GM18526 (cell line): ENCODE measurements around the gene CTBP2.

ENCODE experiments used
- POLR2A ChIP-seq: IDR thresholded peaks from 3 replicates; pipeline ENCODE4 v1.6.1; 2011; ENCODE audit not compliant: insufficient read length; ENCODE audit errors: extremely low read depth

Gene CTBP2

DNA sequence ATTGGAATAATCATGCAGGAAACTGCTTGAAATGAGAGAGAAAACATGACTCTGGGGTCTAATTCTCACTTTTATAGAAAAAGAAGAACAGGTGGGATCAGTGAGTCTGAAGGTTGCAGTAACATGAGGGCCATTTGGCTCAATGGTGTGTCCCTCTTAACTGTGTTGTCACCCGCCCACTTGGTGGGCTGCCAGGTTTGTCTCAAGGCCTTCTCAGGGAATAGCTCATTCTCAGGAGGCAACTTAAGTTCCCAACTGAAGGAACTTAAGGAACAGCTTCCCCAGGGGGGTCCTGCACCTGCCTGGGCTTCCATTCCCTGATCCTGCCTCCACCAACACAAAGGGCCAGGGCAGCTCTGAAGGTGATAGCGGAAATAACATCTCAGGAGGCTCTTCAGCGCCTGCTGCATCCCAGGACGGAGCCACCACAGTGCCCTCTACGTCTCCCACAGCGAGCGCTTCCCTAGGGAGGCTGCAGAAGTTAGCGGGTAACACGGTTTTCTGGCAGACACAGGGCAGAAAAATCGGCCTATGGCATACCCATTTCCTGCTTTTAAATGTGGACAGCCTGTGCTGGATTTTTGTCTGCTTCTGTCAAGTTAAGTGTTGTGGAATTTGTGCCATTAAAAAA lies 129.7 kb downstream of the CTBP2 start:
- TF ChIP-seq POLR2A = no peak

DNA sequence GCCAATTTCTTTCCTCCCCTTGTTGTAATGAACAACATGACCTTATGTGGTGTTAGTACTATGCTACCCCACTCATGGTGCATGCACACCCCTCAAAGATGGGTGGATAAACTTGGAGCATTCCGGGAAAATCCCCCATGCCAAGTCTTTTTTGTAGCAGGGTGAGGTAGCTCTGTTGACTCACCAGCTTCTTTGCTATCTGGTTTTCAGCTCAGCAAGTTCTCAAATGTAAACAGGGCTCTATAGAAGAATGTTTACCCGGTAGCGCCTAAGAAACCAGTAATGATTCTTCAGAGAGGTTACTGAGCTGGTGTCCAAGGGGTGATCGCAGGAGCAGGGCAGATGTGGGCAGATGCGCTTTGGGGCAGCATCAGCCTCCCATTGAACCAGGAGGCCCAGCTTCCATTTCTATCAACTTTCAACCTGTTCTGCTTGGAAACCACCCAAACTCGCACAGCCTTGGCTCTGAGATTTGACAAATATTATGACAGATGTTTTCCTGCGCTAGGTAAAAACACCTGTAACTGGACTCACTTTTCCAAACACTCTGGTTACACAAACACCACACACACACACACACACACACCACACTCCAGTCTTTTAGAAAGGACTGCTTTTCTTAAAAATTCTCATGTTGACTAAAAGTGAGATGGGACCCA lies 130.7 kb downstream of the CTBP2 start:
- no peak for TF ChIP-seq POLR2A

DNA sequence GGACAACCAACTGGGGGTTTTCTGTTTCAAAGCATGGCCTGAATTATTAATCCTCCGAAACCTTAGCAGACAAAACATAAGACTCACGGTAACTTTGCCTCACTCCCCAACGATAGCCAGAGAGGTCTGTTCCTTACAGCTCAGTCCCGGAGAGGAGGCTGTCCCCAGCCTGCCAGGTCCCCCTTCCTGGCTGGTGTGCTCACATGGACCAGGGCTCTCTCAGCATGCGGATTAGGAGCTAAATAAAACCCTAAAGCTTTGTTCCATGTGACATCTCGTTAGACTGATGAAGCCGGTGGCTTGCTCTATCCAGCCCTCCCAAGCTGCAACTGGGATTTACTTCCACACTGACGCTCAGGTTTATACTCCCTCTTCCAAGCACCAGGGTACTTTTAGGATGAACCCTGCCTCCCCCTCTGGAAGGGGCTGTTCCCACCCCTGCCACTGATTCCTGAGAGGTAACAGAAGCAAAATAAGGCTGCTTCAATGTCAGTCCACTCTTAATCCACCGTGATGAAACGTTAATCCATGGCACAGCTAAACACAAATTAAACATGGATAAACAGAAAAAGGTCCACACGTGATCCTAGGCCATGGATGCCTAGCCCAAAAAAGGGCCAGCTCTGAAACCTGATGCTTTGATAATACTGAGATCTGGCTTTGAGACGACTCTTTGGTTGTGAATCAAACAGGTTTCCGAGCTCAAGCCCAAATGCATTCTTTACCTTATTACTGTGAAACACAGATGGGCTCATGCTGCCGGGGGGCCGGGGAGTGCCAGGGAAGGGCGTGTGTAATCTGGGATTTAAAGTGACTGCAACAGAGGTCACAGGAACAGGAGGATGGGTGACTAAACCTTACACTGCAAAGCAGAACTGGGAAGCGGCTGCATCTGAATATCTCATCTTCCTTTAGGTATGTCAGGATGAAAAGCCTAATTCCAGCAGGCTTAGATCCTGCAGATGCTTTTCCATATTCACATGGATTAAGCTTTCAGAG lies 132.2 kb downstream of the CTBP2 start:
- no peak for TF ChIP-seq POLR2A

DNA sequence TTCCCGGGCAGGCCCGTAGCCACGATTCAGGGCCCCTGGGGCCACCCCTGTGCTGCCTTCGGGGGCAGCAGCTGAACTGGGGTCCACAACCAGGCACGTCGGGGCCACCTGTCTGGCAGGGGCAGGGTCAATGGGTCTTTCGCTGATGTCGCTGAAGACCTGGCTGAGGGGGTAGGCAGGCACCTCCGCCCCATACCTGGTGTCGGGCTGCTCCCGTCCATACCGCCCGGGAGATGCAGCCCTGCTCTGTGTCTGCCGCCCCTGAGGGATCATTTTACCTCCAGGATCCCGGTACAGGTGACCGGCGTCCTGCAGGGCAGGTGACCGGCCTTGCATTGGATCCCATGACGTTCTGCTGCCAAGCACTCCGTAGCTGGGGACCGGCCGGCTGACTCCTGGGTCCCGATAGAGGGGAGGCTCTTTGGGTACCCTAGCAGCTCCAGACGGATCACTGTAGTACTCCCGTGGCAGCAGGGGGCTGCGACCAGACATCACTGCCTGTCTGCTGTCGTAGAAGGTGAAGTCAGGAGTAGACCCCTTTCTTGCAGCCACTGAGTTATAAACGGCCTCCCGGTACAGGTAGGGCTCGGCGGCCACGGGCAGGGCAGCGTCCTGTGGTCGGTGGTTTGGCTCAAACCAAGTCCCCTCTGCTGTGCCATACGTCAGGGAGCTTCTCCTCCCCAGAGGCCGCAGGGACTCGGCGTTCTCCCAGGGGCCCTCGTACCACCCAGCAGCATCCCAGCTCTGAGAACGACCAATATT lies 133.2 kb downstream of the CTBP2 start:
- TF ChIP-seq POLR2A = no peak

DNA sequence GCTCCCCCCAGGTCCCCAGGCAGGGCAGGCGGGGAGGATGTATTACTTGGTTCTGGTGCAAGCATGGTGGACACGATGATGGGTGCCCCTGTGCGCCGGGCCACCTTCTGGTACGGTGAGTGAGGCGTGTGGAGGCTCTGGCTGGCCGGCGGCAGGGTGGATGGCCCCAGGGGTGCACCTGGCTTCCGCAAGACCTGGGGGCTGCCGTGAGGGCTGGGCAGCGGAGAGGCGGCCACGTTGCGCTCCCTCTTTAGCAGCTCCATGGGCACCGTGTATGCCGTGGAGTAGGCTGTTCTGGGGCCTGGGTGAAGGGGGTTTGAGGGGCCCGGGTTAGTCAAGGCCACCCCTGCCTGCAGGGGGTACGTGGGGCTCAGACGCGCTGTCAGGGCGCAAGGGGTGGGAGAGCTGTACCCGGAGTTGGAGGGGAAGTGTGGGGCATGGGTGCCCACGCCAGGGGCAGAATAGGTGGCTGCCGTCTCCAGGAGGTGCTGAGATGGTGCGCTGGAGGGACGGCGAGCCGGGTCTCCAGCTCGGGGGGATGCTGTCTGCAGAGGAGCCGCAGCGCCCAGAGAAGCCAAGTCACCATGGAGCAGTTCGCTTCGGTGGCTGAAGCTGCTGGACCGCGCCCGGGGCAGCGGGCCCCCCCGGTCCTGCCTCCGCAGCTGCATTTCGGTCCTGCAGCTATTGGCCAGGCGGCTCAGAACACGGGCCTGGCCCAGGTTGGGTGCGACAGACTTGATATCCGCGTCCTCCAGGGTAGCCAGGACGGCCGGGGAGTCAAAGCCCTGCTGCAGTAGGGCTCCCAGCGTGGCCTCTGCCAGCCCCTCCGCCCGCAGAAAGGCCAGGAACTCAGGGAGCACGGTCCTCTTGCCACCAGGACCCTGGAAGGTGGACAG lies 134.1 kb downstream of the CTBP2 start:
- no peak for TF ChIP-seq POLR2A

DNA sequence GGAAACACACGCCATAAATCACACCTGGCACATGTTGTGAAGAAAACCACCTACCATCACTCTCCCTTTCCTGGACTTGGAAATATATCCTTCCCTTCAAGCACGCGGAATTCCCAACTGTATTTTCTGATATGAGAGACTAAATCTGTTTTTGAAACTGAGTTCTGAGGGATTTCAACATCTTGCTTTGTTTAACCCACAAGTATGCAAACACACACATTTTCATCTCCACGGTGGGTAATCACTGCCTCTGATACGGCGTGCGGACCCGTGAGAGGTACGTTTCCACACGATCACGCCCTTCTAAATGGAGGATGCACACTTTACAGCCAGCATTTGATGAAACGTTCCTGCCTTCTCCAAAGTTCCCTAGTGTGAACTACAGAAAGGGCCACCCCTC lies 135.0 kb downstream of the CTBP2 start:
- no peak for TF ChIP-seq POLR2A

DNA sequence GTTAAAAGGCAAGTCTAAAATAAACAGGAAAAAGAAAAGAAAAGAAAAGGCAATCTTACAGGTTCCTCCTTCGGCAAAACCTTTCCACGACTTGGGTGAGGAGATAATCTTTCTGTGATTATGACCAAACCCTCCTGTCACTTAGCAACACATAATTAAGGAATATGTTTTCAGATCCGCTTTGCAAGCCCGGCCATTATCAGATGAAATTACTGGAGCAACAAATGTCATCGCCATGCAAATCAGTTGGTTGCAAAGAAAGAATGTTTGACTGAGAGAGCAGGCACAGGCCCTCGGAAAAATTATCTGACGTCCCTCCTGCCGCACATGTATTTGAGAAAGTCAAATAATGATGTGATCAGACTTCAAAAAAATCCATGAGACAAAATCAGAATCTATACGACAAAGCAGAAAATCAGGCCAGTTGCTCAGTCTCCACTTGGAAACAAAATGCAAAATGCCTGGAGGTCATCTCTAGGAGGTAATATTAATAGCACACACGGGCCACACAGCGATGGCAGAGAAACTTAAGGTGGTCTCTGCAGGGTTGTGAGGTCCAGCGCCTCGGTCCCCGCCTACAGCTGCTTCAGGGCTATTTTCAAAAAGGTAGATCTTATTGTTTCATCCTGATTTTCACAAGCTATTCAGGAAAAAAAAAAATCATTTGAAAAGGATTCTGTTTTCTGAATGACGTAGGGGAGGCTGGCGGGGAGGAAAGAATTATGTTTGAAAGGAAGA lies 135.7 kb downstream of the CTBP2 start:
- TF ChIP-seq POLR2A = no peak

DNA sequence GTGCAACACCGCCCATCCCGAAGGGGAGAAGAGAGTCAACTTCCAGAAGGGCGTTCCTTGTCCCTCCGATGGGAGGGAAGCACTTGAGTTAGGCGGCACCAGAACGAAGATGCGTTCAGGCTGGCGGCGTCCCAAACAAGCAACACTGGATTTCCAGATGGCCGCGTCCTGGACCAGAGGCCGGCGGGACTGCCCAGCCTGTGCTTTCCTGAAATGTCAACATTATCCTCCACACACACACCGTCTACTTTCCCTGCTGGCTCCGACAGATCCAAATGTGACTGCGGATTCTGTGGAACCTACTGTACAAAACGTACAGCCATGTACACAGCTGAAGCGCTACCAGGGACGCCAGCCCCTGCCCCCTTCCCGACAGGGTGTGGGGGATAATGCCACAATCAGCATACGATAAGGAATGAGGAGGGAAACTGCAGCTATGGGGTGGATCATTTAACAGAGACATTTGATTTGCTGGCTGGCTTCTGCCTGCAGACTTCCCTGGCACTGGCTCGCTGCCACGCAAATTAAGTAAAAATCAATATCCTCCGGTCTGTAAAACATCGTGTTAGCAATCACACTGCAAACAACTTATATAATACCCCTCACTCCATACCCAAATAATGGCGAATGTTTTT lies 136.4 kb downstream of the CTBP2 start:
- no peak for TF ChIP-seq POLR2A

DNA sequence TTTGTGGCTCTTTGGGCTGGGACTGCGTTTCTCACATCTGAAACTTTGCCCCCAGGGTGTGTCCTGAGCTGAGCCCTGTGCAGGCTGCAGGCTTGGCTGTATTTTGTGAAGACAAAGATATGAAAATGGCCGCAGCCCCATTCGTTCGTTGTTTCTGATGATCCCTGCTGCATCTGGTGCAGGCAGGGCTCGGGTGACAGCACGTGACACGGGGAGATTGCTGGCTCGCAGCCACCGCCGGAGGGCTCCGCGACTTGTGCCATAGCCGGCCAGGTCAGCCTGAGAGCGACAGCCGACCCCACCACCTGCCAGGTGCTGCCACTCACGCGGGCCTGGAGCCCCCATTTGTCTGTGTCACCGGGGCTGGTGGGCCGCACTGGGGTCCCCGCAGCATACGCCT lies 137.1 kb downstream of the CTBP2 start:
- no peak for TF ChIP-seq POLR2A

DNA sequence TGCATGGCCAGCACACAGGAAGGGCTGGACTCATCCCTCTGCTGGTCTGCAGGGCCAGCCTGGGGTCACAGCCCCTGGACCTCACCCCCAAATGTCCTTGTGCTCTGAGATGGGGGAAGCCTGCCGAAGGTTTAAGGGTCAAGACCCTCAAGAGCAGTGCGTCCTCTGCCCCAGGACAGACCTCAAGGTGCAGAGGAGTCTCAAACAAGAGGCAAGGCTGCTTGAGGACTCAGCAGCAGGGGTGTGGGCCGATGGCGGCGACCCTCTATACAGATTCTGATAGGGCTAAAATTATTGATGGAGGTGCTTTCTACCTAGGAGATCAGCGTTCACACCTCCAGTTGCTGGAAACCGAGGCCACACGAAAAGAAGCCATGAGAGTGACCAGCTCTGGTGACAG lies 137.7 kb downstream of the CTBP2 start:
- no peak for TF ChIP-seq POLR2A

DNA sequence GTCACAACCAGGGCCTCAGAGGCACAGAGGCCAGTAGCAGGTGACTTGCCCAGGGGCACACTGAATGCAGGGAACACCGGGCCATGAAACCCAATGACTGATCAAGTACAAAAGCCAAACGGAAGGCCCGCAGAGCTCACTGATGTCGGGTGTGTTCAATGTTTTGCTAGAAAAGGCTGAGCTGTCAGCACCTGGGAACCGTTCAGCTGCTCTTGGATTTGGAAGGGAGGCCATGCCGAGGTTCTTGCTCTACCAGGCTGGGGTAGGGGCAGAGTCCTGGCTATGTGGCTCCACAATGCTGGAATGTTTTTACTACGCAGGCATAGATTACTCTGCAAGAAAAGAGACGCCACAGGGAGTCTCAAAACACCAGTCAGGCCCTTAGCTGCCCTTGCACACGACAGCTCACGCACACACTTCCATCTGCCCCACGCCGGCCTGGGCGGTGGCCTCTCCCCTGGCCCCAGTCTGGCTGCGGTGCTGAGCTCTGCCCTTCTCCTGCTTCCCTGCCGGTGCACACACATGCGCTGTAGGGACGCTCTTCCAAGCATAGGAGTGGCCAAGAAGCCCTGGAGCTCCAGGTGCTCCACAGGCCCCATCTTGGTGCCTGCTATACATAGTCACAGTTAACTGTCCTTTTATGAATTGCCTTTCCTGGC lies 138.5 kb downstream of the CTBP2 start:
- no peak for TF ChIP-seq POLR2A

DNA sequence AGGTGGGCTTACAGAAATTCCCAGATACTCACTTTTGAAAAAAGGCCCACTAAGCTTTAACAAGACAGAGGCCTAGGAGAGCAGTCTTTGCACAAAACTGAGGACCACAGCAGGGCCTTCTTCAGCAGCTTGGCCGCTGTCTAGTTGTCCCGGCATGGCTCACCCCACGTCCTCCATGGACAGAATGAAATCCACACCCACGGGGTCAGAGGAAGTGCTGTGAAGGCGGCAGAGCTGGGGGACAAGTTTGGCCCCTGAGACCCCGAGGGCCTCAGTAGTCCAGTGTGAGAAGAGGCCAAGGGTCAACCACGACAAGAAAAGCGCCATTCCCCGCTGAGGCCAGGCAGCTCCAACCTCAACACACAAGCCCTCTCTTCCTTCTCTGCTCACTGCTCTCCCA lies 139.5 kb downstream of the CTBP2 start:
- no peak for TF ChIP-seq POLR2A

DNA sequence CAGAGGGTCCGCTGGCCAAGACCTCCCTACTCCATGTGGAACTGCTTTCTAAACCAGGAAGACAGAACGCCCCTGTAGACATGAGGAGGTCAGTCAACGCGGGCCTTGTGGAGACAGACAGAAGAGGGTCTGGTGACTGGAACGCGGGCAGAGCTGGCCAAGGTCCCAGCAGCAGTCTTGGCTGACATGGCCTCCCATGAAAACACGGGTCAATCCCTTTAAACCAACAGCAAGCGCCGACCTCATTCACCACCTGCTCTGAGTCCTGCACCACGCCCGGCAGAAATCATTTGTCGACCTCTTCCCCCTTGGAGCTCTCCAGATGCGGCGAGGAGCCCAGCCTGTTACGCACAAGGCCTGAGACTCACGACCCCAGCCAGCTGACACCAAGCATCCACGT lies 140.0 kb downstream of the CTBP2 start:
- no peak for TF ChIP-seq POLR2A

DNA sequence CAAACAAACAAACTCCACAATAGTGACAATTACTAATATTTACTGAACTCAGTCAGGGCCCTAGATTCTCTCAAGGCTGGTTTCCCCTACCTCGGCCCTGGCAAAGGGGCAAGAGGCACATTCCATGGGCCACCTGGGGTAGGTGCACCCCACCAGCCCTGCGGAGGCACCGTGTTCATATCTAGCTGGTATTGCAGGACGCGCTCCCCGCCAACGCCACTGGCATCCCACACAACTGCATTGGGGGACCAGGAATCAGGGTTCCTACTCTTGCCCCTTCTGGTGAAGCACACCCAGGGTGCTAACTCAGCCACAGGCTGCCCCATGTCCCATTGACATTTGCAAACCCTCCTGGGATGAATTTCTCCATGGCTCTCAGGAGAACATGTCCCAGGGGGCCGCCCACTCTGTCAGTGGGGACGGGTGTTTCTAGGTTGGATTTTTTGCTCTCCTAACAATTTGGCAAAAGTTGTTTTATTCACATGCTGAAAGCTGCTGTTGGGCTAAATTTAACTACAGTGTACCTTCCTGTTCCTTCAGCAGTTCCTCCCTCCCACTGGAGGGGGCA lies 141.7 kb downstream of the CTBP2 start:
- no peak for TF ChIP-seq POLR2A
